HG02623 (cell line): Measurements from ENCODE around the gene FIGNL1.

Source experiments
- ATAC-seq: cut with Tn5 transposase; IDR thresholded peaks from one replicate; pipeline ENCODE4 v1.9.1; 2021; ENCODE audit warnings: moderate library complexity; ENCODE audit not compliant: unreplicated experiment

The FIGNL1 gene

DNA sequence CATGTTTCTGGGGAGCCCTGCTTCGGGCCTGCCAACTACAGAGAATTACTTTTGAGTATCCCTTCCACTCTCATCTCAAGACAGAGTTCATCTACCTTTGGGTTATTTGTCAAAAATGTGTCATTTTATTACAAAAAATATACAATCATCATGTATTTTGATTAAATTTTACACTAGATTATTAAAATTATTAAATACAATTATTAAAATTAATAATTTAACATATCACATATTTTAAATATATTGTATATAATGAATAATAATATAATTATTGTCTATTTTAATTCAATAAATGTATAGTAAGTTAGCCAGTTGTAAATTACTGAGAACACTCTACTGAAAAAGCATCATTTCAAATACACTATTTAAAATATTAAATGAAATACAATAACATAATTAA lies 50.9 kb downstream of the FIGNL1 start:
- no peak for ATAC-seq

DNA sequence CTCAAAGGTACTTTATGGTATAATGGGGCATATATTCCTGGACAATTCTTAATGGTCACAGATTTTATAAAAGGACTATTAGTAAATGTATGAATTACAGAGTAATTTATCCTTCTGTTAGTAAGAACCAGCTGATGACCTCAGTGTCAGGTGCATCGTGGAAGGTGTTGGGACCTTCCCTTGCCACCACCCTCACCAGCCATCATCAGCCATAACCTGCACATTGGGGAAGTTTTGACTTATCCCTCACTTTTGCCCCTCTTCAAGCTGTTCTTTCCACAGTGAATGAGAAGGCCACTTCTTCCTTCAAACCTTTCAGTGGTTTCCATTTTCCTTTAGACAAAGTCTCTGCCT lies 52.2 kb downstream of the FIGNL1 start:
- ATAC-seq: no peak

DNA sequence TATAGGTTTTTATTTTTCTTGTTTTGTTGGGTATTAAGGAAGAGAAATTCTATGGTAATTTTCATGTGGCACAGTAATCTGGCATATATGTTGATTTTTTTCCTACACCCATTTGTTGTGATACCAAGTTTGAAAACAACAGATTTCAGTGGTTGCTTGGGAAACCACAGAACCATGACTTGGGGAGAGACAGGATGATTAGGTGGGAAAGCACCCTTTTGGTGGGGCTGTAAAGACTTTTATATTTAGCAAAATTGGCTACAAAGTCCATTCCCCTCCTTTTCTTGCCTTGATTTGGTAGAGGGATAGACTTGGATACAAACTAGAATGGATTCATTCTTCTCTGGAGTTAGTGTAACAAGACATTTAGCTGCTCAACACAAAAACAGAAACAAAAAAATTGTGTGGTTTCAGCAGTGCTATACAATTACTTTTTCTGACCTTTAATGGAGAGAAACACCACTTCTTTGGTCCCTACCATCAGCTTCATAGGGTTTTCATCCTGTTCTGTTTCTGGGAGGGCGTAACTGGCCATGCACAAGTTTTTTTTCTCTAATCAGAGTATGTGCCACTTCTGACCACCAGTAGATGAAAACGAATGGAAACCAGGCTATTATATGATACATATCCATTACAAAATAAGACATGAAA lies 52.7 kb downstream of the FIGNL1 start:
- peak; percentile 64 for ATAC-seq

DNA sequence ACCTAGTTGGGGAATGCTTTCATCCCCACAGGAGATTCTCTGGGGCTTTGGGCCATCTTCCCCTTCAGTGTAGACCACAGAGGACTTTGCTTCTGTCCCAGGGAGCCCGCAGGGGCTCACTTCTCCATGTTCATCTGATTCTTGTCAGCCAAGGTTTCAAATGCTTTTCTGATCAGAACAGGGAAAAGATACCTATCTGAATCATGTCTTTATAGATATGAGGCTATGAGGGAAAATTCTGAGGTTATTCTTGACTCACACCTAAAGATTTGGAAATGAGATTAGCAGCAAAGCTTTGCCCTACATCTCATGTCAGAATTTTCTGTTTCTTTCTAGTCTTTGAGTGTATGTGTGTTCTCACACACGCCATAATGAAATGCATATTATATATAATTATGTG lies 53.3 kb downstream of the FIGNL1 start:
- peak; percentile 9 for ATAC-seq

DNA sequence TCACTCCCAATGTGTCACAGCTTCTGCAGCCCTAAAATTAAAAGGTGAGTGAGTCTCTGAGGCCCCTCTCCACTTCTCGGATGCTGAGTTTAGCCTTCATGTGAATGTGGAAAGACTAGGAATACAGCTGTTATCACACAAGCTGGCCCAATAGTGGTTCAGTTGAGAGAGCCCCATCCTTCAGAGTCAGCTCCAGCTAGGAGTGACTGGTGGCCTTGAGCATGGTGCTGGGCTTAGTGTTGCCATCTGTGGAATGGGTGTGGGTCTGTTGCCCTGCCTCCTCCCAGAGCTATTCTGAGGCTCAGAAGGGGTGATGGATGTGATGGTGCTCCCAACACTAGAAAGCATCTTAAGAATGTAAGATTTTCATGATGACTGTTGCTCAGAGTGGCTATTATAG lies 55.8 kb downstream of the FIGNL1 start:
- ATAC-seq: no peak
